HCT116 (cell line): ENCODE data around the gene DPH5. TPM values are rescaled to one million over a fixed set of nuclear protein-coding genes. Genes with fewer than 3 reads are reported as not detected.

ENCODE experiments used
- ATAC-seq: fragments of 200-7000 bp; cut with Tn5 transposase; 2 replicates; pipeline ENCODE4 v1.9.1; 2020; ENCODE audit warnings: mild to moderate bottlenecking, moderate library complexity
- BruUV-seq: library from RNA; stranded (reverse); fragments of 400-500 nt; replicated peaks from 2 replicates; lab custom pipeline; 2021; lab: Mats Ljungman, UMichigan
- CTCF ChIA-PET: fragments of 300-600 bp; sonication (Branson Sonifier 250); formaldehyde crosslinking; loops from one replicate; lab custom pipeline; 2021; ENCODE audit warnings: antibody characterized with exemption; lab: Charles Lee
- POLR2A ChIA-PET: fragments of 300-600, 350-600 bp; sonication (Branson Sonifier 250); formaldehyde crosslinking; loops from one replicate; lab custom pipeline; 2021; ENCODE audit warnings: antibody characterized with exemption; lab: Charles Lee
- RAD21 ChIA-PET, 2 experiments: fragments of 300-600 bp; sonication (Branson Sonifier 250); formaldehyde crosslinking; loops; one replicate each; lab custom pipeline; 2023; ENCODE audit warnings: low total read pairs in 2 of 2; ENCODE audit not compliant: uncharacterized antibody in 2 of 2, unreplicated experiment in 2 of 2, low non-redundant PET in 1 of 2; lab: Charles Lee
- DNase-seq: peaks from one replicate; pipeline ENCODE4 v3.0.0-alpha.2; 2010; ENCODE audit warnings: low read depth, low spot score
- H2AFZ ChIP-seq: fragments of 200-600 bp; shearing (Covaris generic), sonication (generic); 2 replicates; pipeline ENCODE4 v1.6.1; 2017; ENCODE audit warnings: low read depth, mixed run types, mixed read lengths, antibody characterized with exemption, low read length; ENCODE audit not compliant: poor library complexity, severe bottlenecking
- H3K27ac ChIP-seq: 2 replicates; pipeline ENCODE4 v1.5.1; 2012; ENCODE audit warnings: low read depth, low read length
- H3K27me3 ChIP-seq: fragments of 200-600 bp; sonication (generic); 2 replicates; pipeline ENCODE4 v1.6.1; 2016; ENCODE audit warnings: mixed run types, low read length, mixed read lengths; ENCODE audit not compliant: insufficient read depth
- H3K36me3 ChIP-seq, 2 experiments: fragments of 200-500 bp in 1 of 2; fragments of 200-600 bp in 1 of 2; sonication (Bioruptor generic) in 1 of 2; sonication (generic) in 1 of 2; 2 replicates each; pipeline versions ENCODE4 v1.5.1 to v1.6.1; 2014 to 2016; ENCODE audit warnings: low read length in 2 of 2, inconsistent platforms in 1 of 2, mixed read lengths in 1 of 2, mixed run types in 1 of 2; ENCODE audit not compliant: insufficient read depth in 2 of 2, control insufficient read depth in 1 of 2
- H3K4me1 ChIP-seq, 2 experiments: fragments of 200-600 bp in 1 of 2; sonication (generic) in 1 of 2; 2 replicates each; pipeline versions ENCODE4 v1.5.1 to v1.6.1; 2012 to 2017; ENCODE audit warnings: low read length in 2 of 2, inconsistent platforms in 1 of 2, mild to moderate bottlenecking in 1 of 2, mixed read lengths in 1 of 2, mixed run types in 1 of 2, moderate library complexity in 1 of 2; ENCODE audit not compliant: insufficient read depth in 2 of 2, control insufficient read depth in 1 of 2
- H3K4me2 ChIP-seq: fragments of 200-600 bp; sonication (generic); 2 replicates; pipeline ENCODE4 v1.6.1; 2017; ENCODE audit warnings: mixed run types, low read length, mixed read lengths
- H3K4me3 ChIP-seq, 2 experiments: fragments of 200-600 bp in 1 of 2; sonication (generic) in 1 of 2; replicated peaks in 1 of 2; 2 replicates each; pipeline ENCODE4 v1.5.1; 2011 to 2016; ENCODE audit warnings: low read length in 2 of 2, control low read depth in 1 of 2, low read depth in 1 of 2, mild to moderate bottlenecking in 1 of 2, mixed read lengths in 1 of 2, mixed run types in 1 of 2
- H3K79me2 ChIP-seq: fragments of 200-600 bp; sonication (generic); 2 replicates; pipeline ENCODE4 v1.6.1; 2017; ENCODE audit warnings: mild to moderate bottlenecking, mixed run types, low read length, moderate library complexity, mixed read lengths; ENCODE audit not compliant: insufficient read depth
- H3K9ac ChIP-seq: fragments of 200-600 bp; sonication (generic); 2 replicates; pipeline ENCODE4 v1.6.1; 2016; ENCODE audit warnings: low read length, mixed read lengths
- H3K9me2 ChIP-seq: fragments of 200-600 bp; sonication (generic), shearing (Covaris generic); 2 replicates; pipeline ENCODE4 v1.6.1; 2017; ENCODE audit warnings: mixed run types, mild to moderate bottlenecking, moderate library complexity; ENCODE audit not compliant: insufficient read depth
- H3K9me3 ChIP-seq, 2 experiments: fragments of 200-500 bp in 1 of 2; fragments of 200-600 bp in 1 of 2; sonication (Bioruptor generic) in 1 of 2; sonication (generic) in 1 of 2; 2 replicates each; pipeline ENCODE4 v1.6.1; 2014 to 2017; ENCODE audit warnings: low read length in 2 of 2, mixed read lengths in 2 of 2, inconsistent platforms in 1 of 2, low read depth in 1 of 2, mild to moderate bottlenecking in 1 of 2, mixed run types in 1 of 2, moderate library complexity in 1 of 2; ENCODE audit not compliant: control insufficient read depth in 1 of 2, insufficient read depth in 1 of 2
- H4K20me1 ChIP-seq: fragments of 200-600 bp; sonication (generic), shearing (Covaris generic); 2 replicates; pipeline ENCODE4 v1.6.1; 2017; ENCODE audit warnings: mixed run types, mild to moderate bottlenecking, moderate library complexity; ENCODE audit not compliant: insufficient read depth
- CBX3 ChIP-seq: IDR thresholded peaks from 2 replicates; pipeline ENCODE4 v1.6.1; 2012; ENCODE audit warnings: low read depth
- CTCF ChIP-seq, 3 experiments: fragments of 200-600 bp in 1 of 3; sonication (generic) in 1 of 3; IDR thresholded peaks in 2 of 3; conservative IDR thresholded peaks in 1 of 3; 2 replicates each; pipeline ENCODE4 v1.5.1; 2012 to 2017; ENCODE audit warnings: low read depth in 2 of 3, low read length in 2 of 3, antibody characterized with exemption in 1 of 3, borderline replicate concordance in 1 of 3, control low read depth in 1 of 3, mild to moderate bottlenecking in 1 of 3, mixed read lengths in 1 of 3, mixed run types in 1 of 3, moderate library complexity in 1 of 3; ENCODE audit not compliant: insufficient read depth in 1 of 3
- JUND ChIP-seq: IDR thresholded peaks from 2 replicates; pipeline ENCODE4 v1.6.1; 2012
- POLR2A ChIP-seq: IDR thresholded peaks from 2 replicates; pipeline ENCODE4 v1.7.0; 2011; ENCODE audit warnings: borderline replicate concordance; ENCODE audit not compliant: insufficient read depth, insufficient read length; ENCODE audit errors: extremely low read depth
- SIN3A ChIP-seq: IDR thresholded peaks from 2 replicates; pipeline ENCODE4 v1.6.1; 2012; ENCODE audit warnings: low read depth
- SP1 ChIP-seq: IDR thresholded peaks from 2 replicates; pipeline ENCODE4 v1.6.1; 2012; ENCODE audit warnings: low read depth
- TCF7L2 ChIP-seq: IDR thresholded peaks from 2 replicates; pipeline ENCODE4 v1.7.0; 2011; ENCODE audit warnings: borderline replicate concordance, inconsistent platforms; ENCODE audit not compliant: insufficient read depth, insufficient read length; ENCODE audit errors: extremely low read depth
- YY1 ChIP-seq: IDR thresholded peaks from 2 replicates; pipeline ENCODE4 v1.6.1; 2011; ENCODE audit warnings: low read length, low read depth, moderate library complexity, mild to moderate bottlenecking; ENCODE audit not compliant: insufficient replicate concordance; ENCODE audit errors: extremely low read depth
- ZNF274 ChIP-seq: fragments of 200-500 bp; sonication (Bioruptor generic); IDR thresholded peaks from 2 replicates; pipeline ENCODE4 v1.6.1; 2014; ENCODE audit warnings: mild to moderate bottlenecking, low read depth, low read length, inconsistent platforms
- intact Hi-C: fragments of 100-400 bp; cut with micrococcal nuclease; formaldehyde crosslinking; loops from 2 replicates; pipeline ENCODE4 v1.10.0; 2022
- total RNA-seq: library from RNA; stranded (reverse); gene quantifications from one replicate; pipeline ENCODE4 v1.2.1, GENCODE V29; 2021; ENCODE audit not compliant: unreplicated experiment

Gene DPH5
- total RNA-seq, 1 experiment from 2014 or later: 55.8 TPM

GRCh38 chr1:100976936-100977335, 48.6 kb downstream of the DPH5 start:
- no peaks in the 10 kb centered on the region for H3K36me3 ChIP-seq
- no peak overlapping the region for H2AFZ ChIP-seq
- no peaks in the 10 kb centered on the region for H3K27me3 ChIP-seq
- no peaks in the 10 kb centered on the region for H3K4me1 ChIP-seq
- no peak overlapping the region for H3K9ac ChIP-seq
- no peak for TF ChIP-seq YY1
- no peak for TF ChIP-seq ZNF274
- TF ChIP-seq CBX3: no peak
- no peak for TF ChIP-seq POLR2A
- TF ChIP-seq TCF7L2: no peak
- no peak for TF ChIP-seq SP1
- no peaks in the 10 kb centered on the region for H3K79me2 ChIP-seq
- H3K9me3 ChIP-seq: no peaks in the 10 kb centered on the region
- ATAC-seq (no peak), DNase-seq (no peak)
- RAD21 ChIA-PET: no interaction called here
- H3K4me2 ChIP-seq: no peak overlapping the region
- no peaks in the 10 kb centered on the region for H3K9me2 ChIP-seq
- CTCF ChIA-PET: no interaction called here
- H4K20me1 ChIP-seq: no peaks in the 10 kb centered on the region
- no peak overlapping the region for H3K27ac ChIP-seq
- POLR2A ChIA-PET: no interaction called here
- no peak overlapping the region for H3K4me3 ChIP-seq
- intact Hi-C loops: no loop called here
- no TSS peak for BruUV-seq

- Histone ChIP-seq H3K36me3 (no peaks in the 10 kb centered on the region; a peak in 1 of 4 replicates), H3K4me1 (no peaks in the 10 kb centered on the region), H4K20me1 (peaks cover 4% of the 10 kb centered on the region), H2AFZ (no peak overlapping the region), H3K9me2 (no peaks in the 10 kb centered on the region), H3K4me2 (no peak overlapping the region), H3K27me3 (no peaks in the 10 kb centered on the region), H3K79me2 (no peaks in the 10 kb centered on the region), H3K4me3 (no peak overlapping the region), H3K27ac (no peak overlapping the region), H3K9ac (no peak overlapping the region), H3K9me3 (no peaks in the 10 kb centered on the region)
- ChIA-PET POLR2A (no interaction called here), CTCF (no interaction called here), RAD21 (no interaction called here)
- intact Hi-C loops: no loop called here
- BruUV-seq: no TSS peak
- ATAC-seq (no peak), DNase-seq (no peak)
- TF ChIP-seq CBX3 (no peak), ZNF274 (no peak), JUND (no peak), CTCF (IDR thresholded peaks at IDR 0.05 in 2 of 3, conservative IDR thresholded peaks at IDR 0.05 in 1 of 3; ENCODE audit: borderline replicate concordance in 1 of 3, insufficient read depth in 1 of 3, low read depth in 2 of 3, low read length in 2 of 3) (no peak), YY1 (no peak), SIN3A (no peak)
These were observed 53.4 kb downstream of the DPH5 start for GRCh38 chr1:100972185-100972584.
